Thyroid gland (tissue), 4 donors: ENCODE results near the gene PPP4R2. TPM values are rescaled to one million over a fixed set of nuclear protein-coding genes. Genes with fewer than 3 reads are reported as not detected.

ENCODE experiments used
- DNase-seq, 2 donors: peaks; one replicate each; pipeline ENCODE4 v3.0.0-alpha.2; 2019
- H3K27ac ChIP-seq, 3 donors: fragments of 200-600 bp; sonication (generic); 1 replicate in 2 of 3; 2 replicates in 1 of 3; pipeline ENCODE4 v1.5.1; 2016 to 2019; ENCODE audit warnings: mild to moderate bottlenecking in 1 of 3, moderate library complexity in 1 of 3
- H3K27me3 ChIP-seq: fragments of 200-600 bp; sonication (generic); one replicate; pipeline ENCODE4 v1.5.1; 2019
- H3K36me3 ChIP-seq, 2 donors: fragments of 200-600 bp; sonication (generic); one replicate each; pipeline ENCODE4 v1.5.1; 2016 to 2019
- H3K4me1 ChIP-seq, 2 donors: fragments of 200-600 bp; sonication (generic); one replicate each; pipeline ENCODE4 v1.5.1; 2017 to 2019
- H3K4me3 ChIP-seq, 3 donors: fragments of 200-600 bp; sonication (generic); replicated peaks in 1 of 3; 1 replicate in 2 of 3; 2 replicates in 1 of 3; pipeline ENCODE4 v1.5.1; 2016; ENCODE audit warnings: mild to moderate bottlenecking in 1 of 3
- H3K9me3 ChIP-seq: fragments of 200-600 bp; sonication (generic); one replicate; pipeline ENCODE4 v1.5.1; 2017
- POLR2A ChIP-seq, 2 donors: fragments of 450-650 bp; IDR thresholded peaks; one replicate each; pipeline ENCODE4 v1.6.1; 2017; ENCODE audit warnings: antibody characterized with exemption in 2 of 2, mild to moderate bottlenecking in 2 of 2, moderate library complexity in 1 of 2
- WGBS, 2 donors: methylation state at CpG; one replicate each; pipeline ENCODE4 v1.1.5; 2017; 5-methylcytosine and 5-hydroxymethylcytosine counted together
- intact Hi-C: fragments of 100-400 bp; cut with DNase I; formaldehyde crosslinking; loops from one replicate; pipeline ENCODE4 v1.15.1; 2023
- small RNA-seq: library from RNA; depleted of rRNA; stranded (forward); fragments of <200 nt; gene quantifications from one replicate; pipeline ENCODE3, GENCODE V24; 2016
- total RNA-seq, 4 donors: library from RNA; depleted of rRNA; stranded (reverse); fragments of >200 nt; gene quantifications; one replicate each; pipeline ENCODE4 v1.2.3, GENCODE V29; 2016
- TF ChIP-seq, protein P1 (sequence below), 6 experiments: fragments of 200-600 bp in 3 of 6; fragments of 450-650 bp in 3 of 6; sonication (generic) in 3 of 6; IDR thresholded peaks; one replicate each; pipeline ENCODE4 v1.5.1; 2016 to 2019; ENCODE audit warnings: antibody characterized with exemption in 6 of 6, mild to moderate bottlenecking in 2 of 6, inconsistent platforms in 1 of 6, moderate library complexity in 1 of 6

The PPP4R2 gene
- total RNA-seq, 4 donors from 2014 or later: 51.5 to 71.3 (median 66.0) TPM

DNA sequence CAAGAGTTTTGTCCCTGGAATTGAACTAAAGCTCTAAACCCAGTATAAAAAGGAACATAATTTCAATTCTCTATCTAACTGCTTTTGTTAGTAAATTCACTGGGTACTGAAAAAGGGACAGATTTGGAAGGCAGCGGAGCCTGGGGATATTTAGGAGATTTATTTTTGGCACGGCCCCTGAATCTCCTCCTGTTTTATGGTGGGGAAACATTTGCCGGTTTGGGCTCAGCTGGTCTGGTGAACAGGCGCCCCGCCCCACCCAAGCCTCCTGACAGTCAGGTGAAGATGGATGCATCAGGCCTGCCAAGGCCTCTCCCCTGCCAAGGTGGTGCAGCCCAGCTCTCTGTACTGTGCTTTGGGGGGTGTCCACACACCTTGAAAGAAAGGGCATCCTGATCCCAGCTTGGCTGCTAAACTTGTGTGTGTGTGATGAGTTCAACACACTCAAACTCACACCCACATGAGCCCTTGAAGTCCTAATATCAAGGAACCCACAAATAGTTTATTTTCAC lies 111.1 kb downstream of the PPP4R2 start:
- Histone ChIP-seq H3K9me3 (no peaks in the 10 kb centered on the region), H3K27me3 (no peaks in the 10 kb centered on the region), H3K4me3 (no peak overlapping the region), H3K27ac (no peak overlapping the region), H3K4me1 (no peaks in the 10 kb centered on the region), H3K36me3 (no peaks in the 10 kb centered on the region)
- WGBS, 2 donors: 81 to 91% methylated on average over 5 of the region's 5 CpGs
- intact Hi-C loops: loop anchor here (10.0 kb wide), 1 partner anchor 337 kb away; no protein-coding TSS in a partner anchor
- DNase-seq: no peak
- no peak for TF ChIP-seq POLR2A (IDR thresholded peaks at IDR 0.05)
- TF ChIP-seq, protein P1, sequence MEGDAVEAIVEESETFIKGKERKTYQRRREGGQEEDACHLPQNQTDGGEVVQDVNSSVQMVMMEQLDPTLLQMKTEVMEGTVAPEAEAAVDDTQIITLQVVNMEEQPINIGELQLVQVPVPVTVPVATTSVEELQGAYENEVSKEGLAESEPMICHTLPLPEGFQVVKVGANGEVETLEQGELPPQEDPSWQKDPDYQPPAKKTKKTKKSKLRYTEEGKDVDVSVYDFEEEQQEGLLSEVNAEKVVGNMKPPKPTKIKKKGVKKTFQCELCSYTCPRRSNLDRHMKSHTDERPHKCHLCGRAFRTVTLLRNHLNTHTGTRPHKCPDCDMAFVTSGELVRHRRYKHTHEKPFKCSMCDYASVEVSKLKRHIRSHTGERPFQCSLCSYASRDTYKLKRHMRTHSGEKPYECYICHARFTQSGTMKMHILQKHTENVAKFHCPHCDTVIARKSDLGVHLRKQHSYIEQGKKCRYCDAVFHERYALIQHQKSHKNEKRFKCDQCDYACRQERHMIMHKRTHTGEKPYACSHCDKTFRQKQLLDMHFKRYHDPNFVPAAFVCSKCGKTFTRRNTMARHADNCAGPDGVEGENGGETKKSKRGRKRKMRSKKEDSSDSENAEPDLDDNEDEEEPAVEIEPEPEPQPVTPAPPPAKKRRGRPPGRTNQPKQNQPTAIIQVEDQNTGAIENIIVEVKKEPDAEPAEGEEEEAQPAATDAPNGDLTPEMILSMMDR (IDR thresholded peaks at IDR 0.05): no peak

DNA sequence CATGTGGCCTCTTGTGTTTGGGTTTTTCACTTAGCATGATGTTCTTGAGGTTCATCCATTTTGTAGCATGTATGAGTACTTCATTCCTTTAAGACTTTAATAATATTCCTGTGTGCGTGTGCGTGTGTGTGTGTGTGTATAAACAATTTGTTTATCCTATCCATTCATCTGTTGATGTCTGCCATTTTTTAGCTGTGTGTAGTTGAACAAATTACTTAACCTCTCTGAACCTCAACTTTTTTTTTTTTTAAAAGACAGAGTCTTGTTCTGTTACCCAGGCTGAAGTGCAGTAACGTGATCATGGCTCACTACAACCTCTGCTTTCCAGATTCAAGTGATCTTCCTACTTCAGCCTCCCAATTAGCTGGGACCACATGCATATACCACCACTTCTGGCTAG lies 112.1 kb downstream of the PPP4R2 start:
- TF ChIP-seq POLR2A (IDR thresholded peaks at IDR 0.05): no peak
- TF ChIP-seq, protein P1 (IDR thresholded peaks at IDR 0.05): no peak
- 92 to 95% methylated on average over 3 of the region's 3 CpGs for whole genome bisulfite sequencing, 2 donors
- no peaks in the 10 kb centered on the region for H3K27me3 ChIP-seq
- no peaks in the 10 kb centered on the region for H3K4me1 ChIP-seq
- no peaks in the 10 kb centered on the region for H3K9me3 ChIP-seq
- H3K36me3 ChIP-seq: no peaks in the 10 kb centered on the region
- H3K27ac ChIP-seq: no peak overlapping the region
- intact Hi-C loops: loop anchor here (10.0 kb wide), 1 partner anchor 336 kb away; no protein-coding TSS in a partner anchor
- no peak overlapping the region for H3K4me3 ChIP-seq
- DNase-seq: no peak

DNA sequence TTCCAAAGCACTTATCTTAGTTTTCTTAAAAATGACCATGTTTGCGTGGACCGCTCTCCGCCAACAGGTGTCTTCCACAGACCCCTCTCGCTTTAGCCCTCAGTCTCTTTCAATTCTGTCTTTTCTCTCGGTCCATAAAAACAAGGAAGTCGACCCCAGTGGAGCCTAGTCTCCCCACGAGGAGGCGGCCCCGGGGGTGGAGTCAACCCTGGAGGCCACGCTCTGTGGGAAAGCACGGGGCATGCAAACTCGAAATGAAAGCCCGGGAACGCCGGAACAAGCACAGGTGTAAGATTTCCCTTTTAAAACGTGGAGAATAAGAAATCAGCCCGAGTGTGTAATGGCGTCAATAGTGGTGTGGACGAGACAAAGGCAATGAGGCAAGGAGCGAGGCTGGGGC lies 113.9 kb downstream of the PPP4R2 start:
- TF ChIP-seq, protein P1 (IDR thresholded peaks at IDR 0.05): no peak
- TF ChIP-seq POLR2A (IDR thresholded peaks at IDR 0.05): no peak
- H3K27me3 ChIP-seq: no peaks in the 10 kb centered on the region
- no peaks in the 10 kb centered on the region for H3K36me3 ChIP-seq
- no peaks in the 10 kb centered on the region for H3K4me1 ChIP-seq
- H3K27ac ChIP-seq: no peak overlapping the region
- no peak overlapping the region for H3K4me3 ChIP-seq
- no peaks in the 10 kb centered on the region for H3K9me3 ChIP-seq
- no peak for DNase-seq
- intact Hi-C loops: no loop called here
- 79 to 85% methylated on average over 20 of the region's 20 CpGs for WGBS, 2 donors

DNA sequence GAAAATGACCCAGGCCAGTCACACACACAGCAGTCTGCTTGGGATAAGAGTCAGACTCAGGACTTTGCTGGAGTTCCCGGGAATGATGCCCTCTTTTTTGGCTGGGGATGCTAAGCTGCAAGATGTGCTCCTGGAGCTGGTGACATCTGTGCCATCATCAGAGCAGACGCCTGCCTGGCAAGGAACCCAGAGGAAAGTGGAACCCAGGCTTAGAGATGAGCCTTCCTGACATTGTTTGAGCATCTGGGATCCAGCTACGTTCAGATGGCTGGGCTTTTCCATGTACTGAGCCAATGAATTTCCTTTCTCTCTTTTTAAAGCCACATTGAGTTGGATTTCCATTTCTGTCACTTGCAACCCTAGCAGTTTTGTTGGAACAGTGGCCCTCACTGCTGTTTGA lies 118.1 kb downstream of the PPP4R2 start:
- DNase-seq: no peak
- no peak overlapping the region for H3K27ac ChIP-seq
- 86 to 96% methylated on average over 3 of the region's 3 CpGs for WGBS, 2 donors

DNA sequence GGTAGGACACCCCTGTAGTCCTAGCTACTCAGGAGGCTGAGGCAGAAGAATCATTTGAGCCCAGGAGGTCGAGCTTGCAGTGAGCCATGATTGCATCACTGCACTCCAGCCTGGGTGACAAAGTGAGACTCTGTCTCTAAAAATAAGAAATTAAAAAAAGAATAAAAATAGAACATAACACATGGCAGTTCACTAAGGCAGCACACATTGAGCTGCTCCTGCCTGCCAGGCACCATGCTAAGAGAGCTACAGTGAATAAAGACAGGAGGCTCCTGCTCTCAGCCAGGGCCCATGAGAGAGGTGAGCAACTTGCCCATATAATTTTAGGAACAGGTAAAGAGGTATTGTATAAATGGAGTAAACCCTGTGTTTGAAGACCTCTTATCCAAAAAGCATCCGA lies 119.2 kb downstream of the PPP4R2 start:
- H3K36me3 ChIP-seq: no peaks in the 10 kb centered on the region
- DNase-seq: no peak
- TF ChIP-seq POLR2A (IDR thresholded peaks at IDR 0.05): no peak
- TF ChIP-seq, protein P1 (IDR thresholded peaks at IDR 0.05): no peak
- H3K27me3 ChIP-seq: no peaks in the 10 kb centered on the region
- intact Hi-C loops: no loop called here
- H3K4me3 ChIP-seq: no peak overlapping the region
- no peaks in the 10 kb centered on the region for H3K4me1 ChIP-seq
- no peaks in the 10 kb centered on the region for H3K9me3 ChIP-seq
- 78 to 83% methylated on average over 2 of the region's 2 CpGs for WGBS, 2 donors
- no peak overlapping the region for H3K27ac ChIP-seq

More for the DNA sequence above, 118.1 kb downstream of the PPP4R2 start:
- Histone ChIP-seq H3K9me3 (no peaks in the 10 kb centered on the region), H3K4me1 (no peaks in the 10 kb centered on the region), H3K36me3 (no peaks in the 10 kb centered on the region), H3K4me3 (no peak overlapping the region), H3K27me3 (no peaks in the 10 kb centered on the region)
- intact Hi-C loops: no loop called here
- TF ChIP-seq, protein P1 (IDR thresholded peaks at IDR 0.05): no peak
- no peak for TF ChIP-seq POLR2A (IDR thresholded peaks at IDR 0.05)

Small RNAs within 50 kb of the gene (small RNA-seq; reads per million reads assigned to genes)
- gene RNU2-64P (not detected), gene RNU6-557P (not detected), gene RNU7-19P (not detected)

Other genes starting within 250 kb of the PPP4R2 start
- gene SHQ1, start 148.4 kb upstream of the PPP4R2 start, total RNA-seq: 10 to 100 TPM; 17.7 to 33.7 (median 26.3) TPM
- 10 to 100 TPM; 16.2 to 23.6 (median 19.6) TPM for gene GXYLT2, start 108.8 kb upstream of the PPP4R2 start, total RNA-seq
- 10 to 100 TPM in 2 of 4 donors, 1 to 10 TPM in 2; 8.5 to 12.7 (median 9.8) TPM for gene EBLN2, start 64.8 kb downstream of the PPP4R2 start, total RNA-seq